Body of pancreas (tissue), 4 donors: ENCODE data around the gene CRKL. TPM values are rescaled to one million over a fixed set of nuclear protein-coding genes. Genes with fewer than 3 reads are reported as not detected.

Experiments
- ATAC-seq: fragments of 150-250 bp; one replicate; pipeline ENCODE4 v1.9.1; 2016
- DNase-seq, 4 donors: peaks; one replicate each; pipeline ENCODE4 v3.0.0-alpha.2; 2019
- H3K27ac ChIP-seq, 4 donors: fragments of 200-600 bp; sonication (generic); 1 replicate in 3 of 4; 2 replicates in 1 of 4; pipeline versions ENCODE4 v1.5.1 to v1.6.1; 2016 to 2019; ENCODE audit warnings: mild to moderate bottlenecking in 1 of 4, mixed read lengths in 1 of 4, moderate library complexity in 1 of 4
- H3K27me3 ChIP-seq, 2 donors: fragments of 200-600 bp; sonication (generic); one replicate each; pipeline ENCODE4 v1.6.0; 2016; ENCODE audit warnings: mild to moderate bottlenecking in 1 of 2
- H3K36me3 ChIP-seq, 2 donors: fragments of 200-600 bp; sonication (generic); replicated peaks in 1 of 2; 2 replicates each; pipeline ENCODE4 v1.5.1; 2016; ENCODE audit warnings: low read depth in 2 of 2; ENCODE audit not compliant: insufficient read depth in 1 of 2
- H3K4me1 ChIP-seq: fragments of 200-600 bp; sonication (generic); one replicate; pipeline ENCODE4 v1.6.0; 2016
- H3K4me3 ChIP-seq, 2 donors: fragments of 200-600 bp; sonication (generic); 1 replicate in 1 of 2; 2 replicates in 1 of 2; pipeline ENCODE4 v1.5.1; 2016 to 2019
- H3K9me3 ChIP-seq, 3 donors: fragments of 200-600 bp; sonication (generic); 1 replicate in 2 of 3; 2 replicates in 1 of 3; pipeline ENCODE4 v1.5.1; 2016
- CTCF ChIP-seq, 7 experiments: fragments of 450-650 bp in 4 of 7; fragments of 200-600 bp in 3 of 7; sonication (generic) in 3 of 7; IDR thresholded peaks; one replicate each; pipeline ENCODE4 v1.5.1; 2016 to 2019; ENCODE audit warnings: antibody characterized with exemption in 7 of 7
- POLR2A ChIP-seq, 3 donors: fragments of 450-650 bp; IDR thresholded peaks; one replicate each; pipeline ENCODE4 v1.6.1; 2016; ENCODE audit warnings: antibody characterized with exemption in 3 of 3, mild to moderate bottlenecking in 2 of 3
- WGBS, 2 donors: methylation state at CpG; one replicate each; pipeline ENCODE4 v1.1.5; 2017; 5-methylcytosine and 5-hydroxymethylcytosine counted together
- intact Hi-C: fragments of 100-400 bp; cut with DNase I; formaldehyde crosslinking; loops from one replicate; pipeline ENCODE4 v1.15.1; 2023
- total RNA-seq, 2 donors: library from RNA; depleted of rRNA; stranded (reverse); fragments of >200 nt; gene quantifications; one replicate each; pipeline ENCODE4 v1.1.0, GENCODE V29; 2016

Gene CRKL
- total RNA-seq, 2 donors from 2014 or later = 18.2 to 25.4 TPM

- ATAC-seq = no peak
- no peaks in the 10 kb centered on the region for H3K36me3 ChIP-seq
- H3K27me3 ChIP-seq = no peaks in the 10 kb centered on the region
- H3K9me3 ChIP-seq = no peaks in the 10 kb centered on the region
- no peak for TF ChIP-seq POLR2A (IDR thresholded peaks at IDR 0.05)
- TF ChIP-seq CTCF (IDR thresholded peaks at IDR 0.05) = no peak
- no peak for DNase-seq
- no peak overlapping the region for H3K4me3 ChIP-seq
- intact Hi-C loops = no loop called here
- H3K4me1 ChIP-seq = peaks cover 34% of the 10 kb centered on the region
- 77 to 84% methylated on average over 4 of the region's 4 CpGs for WGBS, 2 donors
- no peak overlapping the region for H3K27ac ChIP-seq
These were observed 63.3 kb downstream of the CRKL start for GRCh38 chr22:20980523-20980922.

GRCh38 chr22:20980938-20981722, 63.9 kb downstream of the CRKL start:
- Histone ChIP-seq H3K9me3 (no peaks in the 10 kb centered on the region), H3K36me3 (no peaks in the 10 kb centered on the region), H3K27ac (peak overlapping the region; percentile 70 to 92 (median 88)), H3K4me1 (peaks cover 34% of the 10 kb centered on the region), H3K27me3 (no peaks in the 10 kb centered on the region), H3K4me3 (peak overlapping the region; percentile 34 to 68)
- 59 to 64% methylated on average over 9 to 10 of the region's 10 CpGs for WGBS, 2 donors
- intact Hi-C loops = no loop called here
- DNase-seq = no peak
- no peak for ATAC-seq
- TF ChIP-seq CTCF (IDR thresholded peaks at IDR 0.05) (no peak), POLR2A (IDR thresholded peaks at IDR 0.05) (no peak)

- H3K27ac ChIP-seq = peak within 1 kb of the TSS; percentile 70 to 92 (median 88)
These were observed 64.8 kb downstream of the CRKL start, which contains the start of gene LZTR1 for GRCh38 chr22:20981787-20982562. TSS of gene LZTR1 (plus strand) at chr22:20982297. CDS start at chr22:20982372, 75 bp downstream.

GRCh38 chr22:20982563-20982882, 65.3 kb downstream of the CRKL start:
- no peak for TF ChIP-seq CTCF (IDR thresholded peaks at IDR 0.05)
- H3K4me3 ChIP-seq = peak overlapping the region; percentile 34 to 68
- ATAC-seq (no peak), DNase-seq (no peak)
- H3K36me3 ChIP-seq = peaks cover 0 to 2% of the 10 kb centered on the region in 2 donors
- peaks cover 34% of the 10 kb centered on the region for H3K4me1 ChIP-seq
- H3K27me3 ChIP-seq = no peaks in the 10 kb centered on the region
- no peaks in the 10 kb centered on the region for H3K9me3 ChIP-seq
- WGBS, 2 donors = 0 to 1% methylated on average over 9 to 12 of the region's 12 CpGs
- intact Hi-C loops = no loop called here
- H3K27ac ChIP-seq = peak overlapping the region in 3 of 4 donors; percentile 86 to 92 (median 91)

More at GRCh38 chr22:20981787-20982562, 64.8 kb downstream of the CRKL start, which contains the start of gene LZTR1:
- H3K9me3 ChIP-seq = no peaks in the 10 kb centered on the region
- peak within 1 kb of the TSS; percentile 34 to 68 for H3K4me3 ChIP-seq
- ATAC-seq = peak; percentile 90
- peak; percentile 78 to 90 (median 80) for DNase-seq
- no peaks in the 10 kb centered on the region for H3K27me3 ChIP-seq
- TF ChIP-seq CTCF (IDR thresholded peaks at IDR 0.05) = peak; percentile 22 to 58 (median 30)
- TF ChIP-seq POLR2A (IDR thresholded peaks at IDR 0.05) = peak; percentile 79 to 94 (median 91)
- 0% methylated on average over 20 to 87 of the region's 87 CpGs for WGBS, 2 donors
- H3K36me3 ChIP-seq = no peaks in the 10 kb centered on the region
- peaks cover 34% of the 10 kb centered on the region for H3K4me1 ChIP-seq
- intact Hi-C loops = no loop called here
